Left forelimb (tissue), 1 donor: ENCODE measurements around the gene TOR1AIP1.
"Not testable (repeated sequence)": the region's sequence is repeated elsewhere in the genome, so short reads cannot be mapped to it uniquely, and the experiment has no call there.

Source experiments
- DNase-seq: peaks from one replicate; pipeline ENCODE4 v3.0.0-alpha.2; 2018; ENCODE audit warnings: low spot score

The TOR1AIP1 gene

GRCh38 chr1:179937668-179938254 is 55.7 kb downstream of the TOR1AIP1 start:
- no peak for DNase-seq

GRCh38 chr1:179938752-179939151 is 56.7 kb downstream of the TOR1AIP1 start:
- DNase-seq, result no peak

- no peak for DNase-seq
Measured at GRCh38 chr1:179939941-179940340, 57.9 kb downstream of the TOR1AIP1 start.

- no peak for DNase-seq
Measured at GRCh38 chr1:179941454-179941853, 59.4 kb downstream of the TOR1AIP1 start.

GRCh38 chr1:179950651-179951050 is 68.6 kb downstream of the TOR1AIP1 start:
- DNase-seq, result no peak

- no peak for DNase-seq
Measured at GRCh38 chr1:179951383-179952144, 69.5 kb downstream of the TOR1AIP1 start.

- DNase-seq, result no peak
Measured at GRCh38 chr1:179952186-179952585, 70.1 kb downstream of the TOR1AIP1 start.

- DNase-seq, result no peak
Measured at GRCh38 chr1:179953974-179954492, 71.9 kb downstream of the TOR1AIP1 start.

- DNase-seq, result peak; percentile 98
Measured at GRCh38 chr1:179954493-179955286, 72.6 kb downstream of the TOR1AIP1 start, which contains the start of gene CEP350. Gene CEP350, plus strand, starts transcription at chr1:179954810. Its CDS starts 31,372 bp downstream, at chr1:179986182.

- no peak for DNase-seq
Measured at GRCh38 chr1:179955287-179955680, 73.2 kb downstream of the TOR1AIP1 start.

GRCh38 chr1:179955731-179956130 is 73.6 kb downstream of the TOR1AIP1 start:
- no peak for DNase-seq

- no peak for DNase-seq
Measured at GRCh38 chr1:179958359-179958758, 76.3 kb downstream of the TOR1AIP1 start.

- DNase-seq, result not testable (repeated sequence)
Measured at GRCh38 chr1:179962168-179962567, 80.1 kb downstream of the TOR1AIP1 start.

GRCh38 chr1:179966551-179966950 is 84.5 kb downstream of the TOR1AIP1 start:
- DNase-seq, result no peak

- no peak for DNase-seq
Measured at GRCh38 chr1:179968284-179968993, 86.4 kb downstream of the TOR1AIP1 start.

- no peak for DNase-seq
Measured at GRCh38 chr1:179968994-179969919, 87.2 kb downstream of the TOR1AIP1 start.
